Measurements from ENCODE around the gene ERCC5.

ERCC5 gene

GRCh38 chr13:102817241-102817640 is 28.6 kb upstream of the ERCC5 start:
- Histone ChIP-seq H3K27ac (no peak overlapping the region), H4K20me1 (ENCODE audit: insufficient read depth) (no peaks in the 10 kb centered on the region), H3K27me3 (ENCODE audit: insufficient read depth, low read depth) (no peaks in the 10 kb centered on the region), H3K36me3 (ENCODE audit: insufficient read depth) (no peaks in the 10 kb centered on the region), H3K4me1 (ENCODE audit: low read depth, poor library complexity, severe bottlenecking) (no peaks in the 10 kb centered on the region), H2AFZ (ENCODE audit: low read depth) (no peak overlapping the region), H3K9ac (no peak overlapping the region), H3K4me3 (IDR thresholded peaks at IDR 0.05; ENCODE audit: insufficient read depth, low read depth, low read length) (no peak overlapping the region), H3K4me2 (no peak overlapping the region), H3K79me2 (ENCODE audit: insufficient read depth, low read depth) (no peaks in the 10 kb centered on the region)
- TF ChIP-seq CTCF (conservative IDR thresholded peaks at IDR 0.05; ENCODE audit: low read depth, low read length): no peak

GRCh38 chr13:102817907-102818306 is 27.9 kb upstream of the ERCC5 start:
- no peak overlapping the region for H3K4me3 ChIP-seq (IDR thresholded peaks at IDR 0.05; ENCODE audit: insufficient read depth, low read depth, low read length)
- TF ChIP-seq CTCF (conservative IDR thresholded peaks at IDR 0.05; ENCODE audit: low read depth, low read length): no peak
- no peaks in the 10 kb centered on the region for H3K79me2 ChIP-seq (ENCODE audit: insufficient read depth, low read depth)
- H3K36me3 ChIP-seq (ENCODE audit: insufficient read depth): no peaks in the 10 kb centered on the region
- no peaks in the 10 kb centered on the region for H4K20me1 ChIP-seq (ENCODE audit: insufficient read depth)
- H3K4me1 ChIP-seq (ENCODE audit: low read depth, poor library complexity, severe bottlenecking): no peaks in the 10 kb centered on the region
- no peak overlapping the region for H3K9ac ChIP-seq
- no peak overlapping the region for H3K27ac ChIP-seq
- H2AFZ ChIP-seq (ENCODE audit: low read depth): no peak overlapping the region
- no peak overlapping the region for H3K4me2 ChIP-seq
- no peaks in the 10 kb centered on the region for H3K27me3 ChIP-seq (ENCODE audit: insufficient read depth, low read depth)

GRCh38 chr13:102825400-102825799 is 20.4 kb upstream of the ERCC5 start:
- Histone ChIP-seq H3K9ac (no peak overlapping the region), H3K4me1 (ENCODE audit: low read depth, poor library complexity, severe bottlenecking) (no peaks in the 10 kb centered on the region), H3K27me3 (ENCODE audit: insufficient read depth, low read depth) (no peaks in the 10 kb centered on the region), H3K4me3 (IDR thresholded peaks at IDR 0.05; ENCODE audit: insufficient read depth, low read depth, low read length) (no peak overlapping the region), H3K79me2 (ENCODE audit: insufficient read depth, low read depth) (no peaks in the 10 kb centered on the region), H3K4me2 (no peak overlapping the region), H3K27ac (no peak overlapping the region), H3K36me3 (ENCODE audit: insufficient read depth) (no peaks in the 10 kb centered on the region), H2AFZ (ENCODE audit: low read depth) (no peak overlapping the region), H4K20me1 (ENCODE audit: insufficient read depth) (no peaks in the 10 kb centered on the region)
- TF ChIP-seq CTCF (conservative IDR thresholded peaks at IDR 0.05; ENCODE audit: low read depth, low read length): no peak

- Histone ChIP-seq H2AFZ (ENCODE audit: low read depth) (no peak overlapping the region), H3K27ac (no peak overlapping the region), H3K4me1 (ENCODE audit: low read depth, poor library complexity, severe bottlenecking) (no peaks in the 10 kb centered on the region), H3K4me2 (no peak overlapping the region), H4K20me1 (ENCODE audit: insufficient read depth) (no peaks in the 10 kb centered on the region), H3K27me3 (ENCODE audit: insufficient read depth, low read depth) (no peaks in the 10 kb centered on the region), H3K4me3 (IDR thresholded peaks at IDR 0.05; ENCODE audit: insufficient read depth, low read depth, low read length) (no peak overlapping the region), H3K79me2 (ENCODE audit: insufficient read depth, low read depth) (no peaks in the 10 kb centered on the region), H3K9ac (no peak overlapping the region), H3K36me3 (ENCODE audit: insufficient read depth) (no peaks in the 10 kb centered on the region)
- TF ChIP-seq CTCF (conservative IDR thresholded peaks at IDR 0.05; ENCODE audit: low read depth, low read length): no peak
These were observed 19.7 kb upstream of the ERCC5 start for GRCh38 chr13:102825921-102826706.

Measured in KMS-11 (cell line).